ENCODE results near the gene MSI2. TPM values are rescaled to one million over a fixed set of nuclear protein-coding genes. Genes with fewer than 3 reads are reported as not detected.
A peak's percentile ranks its signal among the peaks of the same experiment; 100 is the strongest.

The MSI2 gene
- total RNA-seq, 2 donors from 2014 or later: 88.3 to 114 TPM

- peaks cover 3% of the 10 kb centered on the region for H3K27me3 ChIP-seq (ENCODE audit: control insufficient read depth, insufficient read depth, low read length, poor library complexity, severe bottlenecking)
- H3K27ac ChIP-seq (ENCODE audit: low read depth, low read length): peak overlapping the region; percentile 69
- Mint-ChIP-seq H3K9me3 (no peaks in the 10 kb centered on the region), H3K36me3 (ENCODE audit: low read depth) (peaks cover 23% of the 10 kb centered on the region), H3K27me3 (ENCODE audit: insufficient read depth) (peaks cover 8% of the 10 kb centered on the region), H3K4me3 (peak overlapping the region; percentile 84), H3K27ac (peak overlapping the region; percentile 97), H3K4me1 (peaks cover 44% of the 10 kb centered on the region)
- DNase-seq: no peak
- peak overlapping the region; percentile 91 for H3K9ac ChIP-seq (ENCODE audit: extremely low read depth, low read length, poor library complexity, severe bottlenecking)
- no peaks in the 10 kb centered on the region for H3K9me3 ChIP-seq (ENCODE audit: control insufficient read depth, low read length)
- no peak for TF ChIP-seq CTCF (conservative IDR thresholded peaks at IDR 0.05)
- peak overlapping the region; percentile 90 for H3K4me3 ChIP-seq (ENCODE audit: low read length)
- 0% methylated on average over 3 to 17 of the region's 19 CpGs for WGBS, 2 experiments (ENCODE audit: insufficient coverage in 1 of 2, insufficient read length in 1 of 2)
- peaks cover 26% of the 10 kb centered on the region for H3K36me3 ChIP-seq (ENCODE audit: control insufficient read depth, insufficient read depth, low read length)
- H3K4me1 ChIP-seq (ENCODE audit: control insufficient read depth, insufficient read depth, low read length): peaks cover 11% of the 10 kb centered on the region
Measured at GRCh38 chr17:57257195-57257894, 1.0 kb downstream of the MSI2 start.

- TF ChIP-seq CTCF (conservative IDR thresholded peaks at IDR 0.05): no peak
- Mint-ChIP-seq H3K27me3 (ENCODE audit: insufficient read depth) (peaks cover 6% of the 10 kb centered on the region), H3K36me3 (ENCODE audit: low read depth) (peaks cover 32% of the 10 kb centered on the region), H3K4me1 (peaks cover 44% of the 10 kb centered on the region), H3K27ac (peak overlapping the region; percentile 97), H3K4me3 (peak overlapping the region; percentile 84), H3K9me3 (no peaks in the 10 kb centered on the region)
- DNase-seq: peak; percentile 78
- H3K4me1 ChIP-seq (ENCODE audit: control insufficient read depth, insufficient read depth, low read length): peaks cover 11% of the 10 kb centered on the region
- WGBS, 2 experiments (ENCODE audit: insufficient coverage in 1 of 2, insufficient read length in 1 of 2): 5 to 6% methylated on average over 6 to 16 of the region's 20 CpGs
- H3K36me3 ChIP-seq (ENCODE audit: control insufficient read depth, insufficient read depth, low read length): peaks cover 34% of the 10 kb centered on the region
- peak overlapping the region; percentile 69 for H3K27ac ChIP-seq (ENCODE audit: low read depth, low read length)
- peak overlapping the region; percentile 90 for H3K4me3 ChIP-seq (ENCODE audit: low read length)
- H3K9ac ChIP-seq (ENCODE audit: extremely low read depth, low read length, poor library complexity, severe bottlenecking): peak overlapping the region; percentile 91
- no peaks in the 10 kb centered on the region for H3K9me3 ChIP-seq (ENCODE audit: control insufficient read depth, low read length)
- H3K27me3 ChIP-seq (ENCODE audit: control insufficient read depth, insufficient read depth, low read length, poor library complexity, severe bottlenecking): peaks cover 3% of the 10 kb centered on the region
Measured at GRCh38 chr17:57257895-57258851, 1.9 kb downstream of the MSI2 start.

GRCh38 chr17:57259306-57259705, 3.0 kb downstream of the MSI2 start:
- Histone ChIP-seq H3K9ac (ENCODE audit: extremely low read depth, low read length, poor library complexity, severe bottlenecking) (peak overlapping the region; percentile 91), H3K27me3 (ENCODE audit: control insufficient read depth, insufficient read depth, low read length, poor library complexity, severe bottlenecking) (peaks cover 3% of the 10 kb centered on the region), H3K27ac (ENCODE audit: low read depth, low read length) (no peak overlapping the region), H3K4me3 (ENCODE audit: low read length) (peak overlapping the region; percentile 90), H3K4me1 (ENCODE audit: control insufficient read depth, insufficient read depth, low read length) (peaks cover 11% of the 10 kb centered on the region), H3K36me3 (ENCODE audit: control insufficient read depth, insufficient read depth, low read length) (peaks cover 45% of the 10 kb centered on the region), H3K9me3 (ENCODE audit: control insufficient read depth, low read length) (no peaks in the 10 kb centered on the region)
- H3K4me3 Mint-ChIP-seq: peak overlapping the region; percentile 84
- TF ChIP-seq CTCF (conservative IDR thresholded peaks at IDR 0.05): no peak
- peak; percentile 48 for DNase-seq
- no peaks in the 10 kb centered on the region for H3K9me3 Mint-ChIP-seq
- H3K27ac Mint-ChIP-seq: peak overlapping the region; percentile 37
- peaks cover 41% of the 10 kb centered on the region for H3K4me1 Mint-ChIP-seq
- WGBS, 2 experiments (ENCODE audit: insufficient coverage in 1 of 2, insufficient read length in 1 of 2): 60 to 65% methylated on average over 2 to 3 of the region's 3 CpGs
- H3K27me3 Mint-ChIP-seq (ENCODE audit: insufficient read depth): peaks cover 3% of the 10 kb centered on the region
- peaks cover 41% of the 10 kb centered on the region for H3K36me3 Mint-ChIP-seq (ENCODE audit: low read depth)

Measured in endodermal cell (in vitro differentiated cells).